Measurements from ENCODE around the gene NTM.
A peak's percentile ranks its signal among the peaks of the same experiment; 100 is the strongest.

The NTM gene

GRCh38 chr11:131691181-131692041, 321.0 kb downstream of the NTM start:
- H3K27me3 ChIP-seq (ENCODE audit: control insufficient read depth in 1 of 2, insufficient read depth in 2 of 2, low read length in 2 of 2), result peaks cover 12 to 21% of the 10 kb centered on the region in 2 donors
- H3K9me3 ChIP-seq (ENCODE audit: control insufficient read depth in 2 of 2, low read length in 2 of 2), result no peaks in the 10 kb centered on the region
- H3K4me3 ChIP-seq (ENCODE audit: low read length in 2 of 2), result no peak overlapping the region
- H3K36me3 ChIP-seq (ENCODE audit: control insufficient read depth in 2 of 2, insufficient read depth in 2 of 2, low read length in 2 of 2), result no peaks in the 10 kb centered on the region
- H3K9ac ChIP-seq (ENCODE audit: low read length in 2 of 2), result no peak overlapping the region
- H3K4me1 ChIP-seq (ENCODE audit: control insufficient read depth, insufficient read depth, low read length), result no peaks in the 10 kb centered on the region
- no peak overlapping the region for H3K27ac ChIP-seq (ENCODE audit: low read length)

- Histone ChIP-seq H3K9me3 (ENCODE audit: control insufficient read depth in 2 of 2, low read length in 2 of 2) (no peaks in the 10 kb centered on the region), H3K27me3 (ENCODE audit: control insufficient read depth in 1 of 2, insufficient read depth in 2 of 2, low read length in 2 of 2) (peaks cover 12 to 21% of the 10 kb centered on the region in 2 donors), H3K27ac (ENCODE audit: low read length) (no peak overlapping the region), H3K4me1 (ENCODE audit: control insufficient read depth, insufficient read depth, low read length) (no peaks in the 10 kb centered on the region), H3K9ac (ENCODE audit: low read length in 2 of 2) (no peak overlapping the region), H3K4me3 (ENCODE audit: low read length in 2 of 2) (no peak overlapping the region), H3K36me3 (ENCODE audit: control insufficient read depth in 2 of 2, insufficient read depth in 2 of 2, low read length in 2 of 2) (no peaks in the 10 kb centered on the region)
These were observed 321.7 kb downstream of the NTM start for GRCh38 chr11:131692151-131692550.

GRCh38 chr11:131692961-131693360, 322.5 kb downstream of the NTM start:
- Histone ChIP-seq H3K9ac (ENCODE audit: low read length in 2 of 2) (no peak overlapping the region), H3K27ac (ENCODE audit: low read length) (no peak overlapping the region), H3K36me3 (ENCODE audit: control insufficient read depth in 2 of 2, insufficient read depth in 2 of 2, low read length in 2 of 2) (no peaks in the 10 kb centered on the region), H3K27me3 (ENCODE audit: control insufficient read depth in 1 of 2, insufficient read depth in 2 of 2, low read length in 2 of 2) (peaks cover 14 to 21% of the 10 kb centered on the region in 2 donors), H3K9me3 (ENCODE audit: control insufficient read depth in 2 of 2, low read length in 2 of 2) (no peaks in the 10 kb centered on the region), H3K4me3 (ENCODE audit: low read length in 2 of 2) (no peak overlapping the region), H3K4me1 (ENCODE audit: control insufficient read depth, insufficient read depth, low read length) (no peaks in the 10 kb centered on the region)

DNA sequence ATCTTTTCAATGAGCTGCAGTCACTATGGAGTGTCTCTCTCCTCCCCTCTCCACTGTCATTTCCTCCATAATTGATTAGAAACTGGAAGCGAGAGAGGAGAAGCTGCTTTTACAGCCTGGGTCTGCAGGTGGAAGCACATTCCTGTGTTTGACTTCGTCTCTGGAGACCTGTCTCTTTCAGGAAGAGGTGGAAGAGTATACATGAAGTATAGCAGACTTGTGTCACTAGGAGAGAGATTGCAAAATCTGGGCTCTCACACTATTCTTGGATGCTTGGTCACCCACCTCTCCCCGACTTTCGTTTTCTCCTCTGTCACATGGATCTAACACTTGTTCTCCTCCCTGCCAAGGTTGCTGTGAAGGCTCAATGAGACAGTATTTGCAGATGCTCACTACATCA, 323.3 kb downstream of the NTM start:
- no peak overlapping the region for H3K9ac ChIP-seq (ENCODE audit: low read length in 2 of 2)
- no peaks in the 10 kb centered on the region for H3K36me3 ChIP-seq (ENCODE audit: control insufficient read depth in 2 of 2, insufficient read depth in 2 of 2, low read length in 2 of 2)
- H3K9me3 ChIP-seq (ENCODE audit: control insufficient read depth in 2 of 2, low read length in 2 of 2), result no peaks in the 10 kb centered on the region

DNA sequence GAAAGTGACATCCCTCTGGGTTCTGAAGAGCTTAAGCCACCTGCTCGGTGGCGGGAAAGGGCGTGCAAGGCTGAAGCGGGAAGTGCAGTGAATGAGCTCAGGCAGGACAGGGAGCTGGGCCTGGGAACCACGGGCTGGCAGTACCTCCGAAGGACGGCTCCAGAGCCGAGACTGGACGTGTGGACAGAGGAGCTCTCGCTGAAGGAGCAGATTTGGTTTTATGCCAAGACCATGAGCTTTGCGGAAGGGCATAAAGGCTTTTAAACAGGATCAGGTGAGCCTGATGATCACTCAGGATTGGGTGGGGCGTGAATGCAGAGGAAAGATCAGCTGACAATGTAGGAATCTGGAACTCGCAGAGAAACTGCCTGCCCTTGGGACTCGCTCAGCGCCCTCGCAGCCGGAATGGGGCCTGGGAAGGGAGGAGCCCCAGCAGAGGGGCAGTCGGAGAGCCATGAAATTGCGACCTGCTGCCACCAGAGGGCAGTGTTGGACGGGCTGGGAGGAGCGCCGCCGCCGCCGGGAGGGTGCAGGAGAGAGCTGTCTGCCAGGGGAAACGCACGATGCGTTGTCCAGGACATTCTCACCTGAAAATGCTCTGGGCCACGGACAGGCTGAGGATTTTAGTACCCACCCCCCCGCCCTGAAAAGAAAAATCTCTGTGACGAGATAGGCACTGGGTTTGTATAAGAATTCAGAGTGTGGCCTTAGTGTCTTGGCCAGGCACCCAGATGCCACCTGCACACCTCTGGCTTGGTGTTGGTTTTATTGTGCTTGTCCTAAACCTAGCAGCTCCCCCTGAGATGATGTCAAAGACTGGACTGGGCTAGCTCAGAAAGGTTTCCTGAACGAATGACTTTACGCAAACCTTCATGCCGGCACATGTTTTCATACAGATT, 324.4 kb downstream of the NTM start:
- H3K9ac ChIP-seq (ENCODE audit: low read length in 2 of 2), result no peak overlapping the region
- peaks cover 7 to 21% of the 10 kb centered on the region in 2 donors for H3K27me3 ChIP-seq (ENCODE audit: control insufficient read depth in 1 of 2, insufficient read depth in 2 of 2, low read length in 2 of 2)
- H3K4me1 ChIP-seq (ENCODE audit: control insufficient read depth, insufficient read depth, low read length), result no peaks in the 10 kb centered on the region
- H3K36me3 ChIP-seq (ENCODE audit: control insufficient read depth in 2 of 2, insufficient read depth in 2 of 2, low read length in 2 of 2), result no peaks in the 10 kb centered on the region
- H3K9me3 ChIP-seq (ENCODE audit: control insufficient read depth in 2 of 2, low read length in 2 of 2), result no peaks in the 10 kb centered on the region
- H3K27ac ChIP-seq (ENCODE audit: low read length), result no peak overlapping the region
- H3K4me3 ChIP-seq (ENCODE audit: low read length in 2 of 2), result peak overlapping the region in 1 of 2 donors; percentile 44

More for the DNA sequence above, 323.3 kb downstream of the NTM start:
- Histone ChIP-seq H3K27me3 (ENCODE audit: control insufficient read depth in 1 of 2, insufficient read depth in 2 of 2, low read length in 2 of 2) (peaks cover 10 to 21% of the 10 kb centered on the region in 2 donors), H3K4me1 (ENCODE audit: control insufficient read depth, insufficient read depth, low read length) (no peaks in the 10 kb centered on the region), H3K27ac (ENCODE audit: low read length) (no peak overlapping the region), H3K4me3 (ENCODE audit: low read length in 2 of 2) (no peak overlapping the region)

GRCh38 chr11:131695889-131696429, 325.5 kb downstream of the NTM start:
- Histone ChIP-seq H3K27ac (ENCODE audit: low read length) (no peak overlapping the region), H3K36me3 (ENCODE audit: control insufficient read depth in 2 of 2, insufficient read depth in 2 of 2, low read length in 2 of 2) (no peaks in the 10 kb centered on the region), H3K4me1 (ENCODE audit: control insufficient read depth, insufficient read depth, low read length) (no peaks in the 10 kb centered on the region), H3K4me3 (ENCODE audit: low read length in 2 of 2) (no peak overlapping the region), H3K9me3 (ENCODE audit: control insufficient read depth in 2 of 2, low read length in 2 of 2) (no peaks in the 10 kb centered on the region), H3K9ac (ENCODE audit: low read length in 2 of 2) (no peak overlapping the region), H3K27me3 (ENCODE audit: control insufficient read depth in 1 of 2, insufficient read depth in 2 of 2, low read length in 2 of 2) (peaks cover 4 to 19% of the 10 kb centered on the region in 2 donors)

DNA sequence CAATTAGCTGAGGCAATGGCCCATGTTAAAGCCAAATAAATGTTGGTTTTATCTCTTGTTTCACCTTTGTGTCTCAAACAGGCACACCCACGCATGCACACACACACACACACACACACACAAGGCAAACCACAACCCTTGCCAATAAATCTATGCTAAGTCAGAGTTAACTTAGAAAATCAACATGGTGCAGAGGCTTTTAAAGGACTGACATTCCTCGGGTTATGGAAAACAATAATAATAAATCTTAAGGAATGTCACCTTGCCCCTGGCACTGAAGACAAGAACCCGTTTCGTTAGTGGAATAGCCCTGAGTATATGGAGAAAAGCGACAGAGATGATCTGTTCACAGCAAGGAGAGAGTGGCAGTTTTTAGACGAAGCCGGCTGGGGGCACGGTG, 326.3 kb downstream of the NTM start:
- Histone ChIP-seq H3K27me3 (ENCODE audit: control insufficient read depth in 1 of 2, insufficient read depth in 2 of 2, low read length in 2 of 2) (peaks cover 7 to 11% of the 10 kb centered on the region in 2 donors), H3K27ac (ENCODE audit: low read length) (no peak overlapping the region)

GRCh38 chr11:131703311-131703710, 332.9 kb downstream of the NTM start:
- no peak overlapping the region for H3K9ac ChIP-seq (ENCODE audit: low read length in 2 of 2)
- no peak overlapping the region for H3K27ac ChIP-seq (ENCODE audit: low read length)
- peaks cover 0 to 4% of the 10 kb centered on the region in 2 donors for H3K9me3 ChIP-seq (ENCODE audit: control insufficient read depth in 2 of 2, low read length in 2 of 2)
- no peak overlapping the region for H3K4me3 ChIP-seq (ENCODE audit: low read length in 2 of 2)
- peaks cover 3 to 4% of the 10 kb centered on the region in 2 donors for H3K27me3 ChIP-seq (ENCODE audit: control insufficient read depth in 1 of 2, insufficient read depth in 2 of 2, low read length in 2 of 2)
- no peaks in the 10 kb centered on the region for H3K4me1 ChIP-seq (ENCODE audit: control insufficient read depth, insufficient read depth, low read length)
- no peaks in the 10 kb centered on the region for H3K36me3 ChIP-seq (ENCODE audit: control insufficient read depth in 2 of 2, insufficient read depth in 2 of 2, low read length in 2 of 2)

More for the DNA sequence above, 326.3 kb downstream of the NTM start:
- Histone ChIP-seq H3K36me3 (ENCODE audit: control insufficient read depth in 2 of 2, insufficient read depth in 2 of 2, low read length in 2 of 2) (no peaks in the 10 kb centered on the region), H3K4me3 (ENCODE audit: low read length in 2 of 2) (no peak overlapping the region), H3K9ac (ENCODE audit: low read length in 2 of 2) (no peak overlapping the region), H3K9me3 (ENCODE audit: control insufficient read depth in 2 of 2, low read length in 2 of 2) (no peaks in the 10 kb centered on the region), H3K4me1 (ENCODE audit: control insufficient read depth, insufficient read depth, low read length) (no peaks in the 10 kb centered on the region)

GRCh38 chr11:131704682-131705081, 334.3 kb downstream of the NTM start:
- Histone ChIP-seq H3K36me3 (ENCODE audit: control insufficient read depth in 2 of 2, insufficient read depth in 2 of 2, low read length in 2 of 2) (no peaks in the 10 kb centered on the region), H3K4me3 (ENCODE audit: low read length in 2 of 2) (no peak overlapping the region), H3K9me3 (ENCODE audit: control insufficient read depth in 2 of 2, low read length in 2 of 2) (peaks cover 0 to 4% of the 10 kb centered on the region in 2 donors), H3K27me3 (ENCODE audit: control insufficient read depth in 1 of 2, insufficient read depth in 2 of 2, low read length in 2 of 2) (peaks cover 3 to 4% of the 10 kb centered on the region in 2 donors), H3K27ac (ENCODE audit: low read length) (no peak overlapping the region), H3K4me1 (ENCODE audit: control insufficient read depth, insufficient read depth, low read length) (no peaks in the 10 kb centered on the region), H3K9ac (ENCODE audit: low read length in 2 of 2) (no peak overlapping the region)

GRCh38 chr11:131710511-131710910, 340.1 kb downstream of the NTM start:
- Histone ChIP-seq H3K27ac (ENCODE audit: low read length) (no peak overlapping the region), H3K9me3 (ENCODE audit: control insufficient read depth in 2 of 2, low read length in 2 of 2) (peaks cover 4 to 7% of the 10 kb centered on the region in 2 donors), H3K36me3 (ENCODE audit: control insufficient read depth in 2 of 2, insufficient read depth in 2 of 2, low read length in 2 of 2) (no peaks in the 10 kb centered on the region), H3K4me3 (ENCODE audit: low read length in 2 of 2) (no peak overlapping the region), H3K27me3 (ENCODE audit: control insufficient read depth in 1 of 2, insufficient read depth in 2 of 2, low read length in 2 of 2) (no peaks in the 10 kb centered on the region), H3K4me1 (ENCODE audit: control insufficient read depth, insufficient read depth, low read length) (no peaks in the 10 kb centered on the region), H3K9ac (ENCODE audit: low read length in 2 of 2) (no peak overlapping the region)
